IgD-negative memory B cell (primary cell): ENCODE results near the gene LYRM7. TPM values are rescaled to one million over a fixed set of nuclear protein-coding genes. Genes with fewer than 3 reads are reported as not detected.
"Not testable (repeated sequence)": the region's sequence is repeated elsewhere in the genome, so short reads cannot be mapped to it uniquely, and the experiment has no call there.

ENCODE experiments used
- H3K27ac Mint-ChIP-seq, 3 donors: one replicate each; pipeline ENCODE4 v1.8.0; 2020 to 2022; ENCODE audit warnings: mild to moderate bottlenecking in 3 of 3, mixed read lengths in 3 of 3, moderate library complexity in 1 of 3
- H3K27me3 Mint-ChIP-seq: one replicate; pipeline ENCODE4 v1.8.0; 2021; ENCODE audit warnings: mixed read lengths
- H3K36me3 Mint-ChIP-seq: one replicate; pipeline ENCODE4 v1.8.0; 2020; ENCODE audit warnings: mild to moderate bottlenecking, mixed read lengths
- H3K4me1 Mint-ChIP-seq, 3 donors: one replicate each; pipeline ENCODE4 v1.8.0; 2020 to 2022; ENCODE audit warnings: mixed read lengths in 3 of 3, mild to moderate bottlenecking in 1 of 3
- H3K4me3 Mint-ChIP-seq, 4 donors: one replicate each; pipeline ENCODE4 v1.8.0; 2020 to 2022; ENCODE audit warnings: mild to moderate bottlenecking in 4 of 4, mixed read lengths in 4 of 4, moderate library complexity in 3 of 4
- H3K9me3 Mint-ChIP-seq, 3 donors: one replicate each; pipeline ENCODE4 v1.8.0; 2020 to 2021; ENCODE audit warnings: mixed read lengths in 3 of 3, mild to moderate bottlenecking in 1 of 3
- polyA plus RNA-seq: library from polyadenylated mRNA; unstranded; fragments of 300-500 nt; fragmentation: Illumina TruSeq; gene quantifications from one replicate; pipeline ENCODE4 v1.2.3, GENCODE V29; 2021

The LYRM7 gene
- polyA plus RNA-seq, 1 donor from 2014 or later = 11.3 TPM

DNA sequence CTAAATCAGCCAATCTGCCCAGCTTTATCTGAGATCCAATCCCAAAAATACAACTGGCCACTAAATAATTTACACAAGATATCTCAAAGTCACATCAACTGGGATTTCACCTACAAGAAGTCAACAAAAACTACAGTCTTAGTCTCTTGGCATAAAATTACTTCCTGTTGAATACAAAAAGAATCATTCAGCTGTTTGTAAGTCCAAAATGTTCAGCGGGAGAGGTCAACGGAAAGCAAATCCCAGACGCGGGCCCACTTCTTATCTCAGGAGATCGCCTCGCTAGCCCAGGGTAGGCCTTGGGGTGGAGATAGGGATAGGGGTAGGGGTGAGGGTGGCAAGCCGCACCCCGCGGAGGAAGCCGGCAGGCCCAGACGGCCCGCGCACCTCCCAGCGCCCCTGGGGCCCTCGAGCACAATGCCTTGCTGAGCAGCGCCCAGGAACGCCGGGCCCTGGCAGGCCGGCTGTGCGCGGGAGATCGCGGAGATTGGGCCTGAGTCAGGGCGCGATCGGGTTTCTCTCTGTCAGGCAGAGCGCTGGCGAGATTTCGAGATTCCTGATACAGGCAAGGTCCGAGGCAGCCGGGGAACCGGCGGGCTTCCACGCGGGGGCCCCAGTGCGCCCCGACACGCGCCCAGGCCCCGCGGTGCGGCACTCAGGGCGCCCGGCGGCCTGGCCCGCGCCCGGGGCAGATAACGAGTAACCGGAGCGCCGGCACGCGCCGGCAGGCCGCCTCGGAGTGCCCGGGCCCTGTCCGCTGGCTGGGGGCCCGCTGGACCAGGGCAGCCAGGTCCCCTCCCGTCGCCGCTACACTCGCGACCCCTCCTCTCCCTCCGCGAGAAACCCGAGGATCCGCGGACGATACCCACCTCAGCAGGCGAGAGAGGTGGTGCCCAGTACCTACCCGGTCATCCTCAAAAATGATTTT lies 6.3 kb upstream of the LYRM7 start:
- peaks cover 6% of the 10 kb centered on the region for H3K36me3 Mint-ChIP-seq
- peak overlapping the region; percentile 88 to 98 (median 97) for H3K27ac Mint-ChIP-seq
- H3K9me3 Mint-ChIP-seq = no peaks in the 10 kb centered on the region
- H3K27me3 Mint-ChIP-seq = no peaks in the 10 kb centered on the region
- H3K4me3 Mint-ChIP-seq = peak overlapping the region; percentile 96 to 100 (median 100)
- H3K4me1 Mint-ChIP-seq = peaks cover 19 to 28% (median 27%) of the 10 kb centered on the region in 3 donors

DNA sequence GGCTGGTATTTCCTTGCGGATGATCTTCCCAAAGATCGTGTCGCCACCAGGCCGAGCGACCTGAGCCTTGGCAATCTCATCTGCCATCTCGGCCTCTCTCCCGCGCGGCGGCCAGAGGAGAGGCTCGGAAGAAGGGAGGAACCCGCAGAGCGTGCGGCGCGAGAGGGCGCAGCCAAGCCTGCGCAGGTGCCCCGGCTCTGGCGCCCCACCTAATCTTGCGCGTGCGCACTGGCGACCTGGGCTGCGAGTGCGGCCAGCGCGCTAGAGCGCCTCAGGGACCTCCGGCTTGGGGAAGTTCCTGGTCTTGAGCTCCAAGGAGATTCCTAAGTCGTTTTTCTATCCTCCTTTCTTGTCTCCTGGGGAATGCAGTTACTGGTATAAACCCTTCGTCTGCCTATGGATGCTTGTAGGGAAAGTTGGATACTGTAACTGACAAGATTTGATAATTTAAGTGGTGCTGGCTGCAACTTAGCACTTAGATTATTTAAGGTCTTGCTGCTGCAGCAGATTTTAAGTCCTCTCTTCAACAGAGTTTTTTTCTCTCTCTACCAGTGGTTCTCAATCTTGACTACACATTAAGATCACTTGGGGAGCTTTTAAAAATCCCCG lies 5.5 kb upstream of the LYRM7 start, which contains the start of gene HINT1:
Gene HINT1, minus strand, starts transcription at position 138 of the 609 bp plus-strand sequence. Its CDS starts 51 bp downstream, at position 87.
- H3K4me3 Mint-ChIP-seq = peak within 1 kb of the TSS; percentile 96 to 100 (median 100)
- peak within 1 kb of the TSS; percentile 88 to 98 (median 97) for H3K27ac Mint-ChIP-seq
- no peaks in the 10 kb centered on the region for H3K9me3 Mint-ChIP-seq
- peaks cover 22 to 28% (median 28%) of the 10 kb centered on the region in 3 donors for H3K4me1 Mint-ChIP-seq
- H3K27me3 Mint-ChIP-seq = no peaks in the 10 kb centered on the region
- H3K36me3 Mint-ChIP-seq = peaks cover 6% of the 10 kb centered on the region

DNA sequence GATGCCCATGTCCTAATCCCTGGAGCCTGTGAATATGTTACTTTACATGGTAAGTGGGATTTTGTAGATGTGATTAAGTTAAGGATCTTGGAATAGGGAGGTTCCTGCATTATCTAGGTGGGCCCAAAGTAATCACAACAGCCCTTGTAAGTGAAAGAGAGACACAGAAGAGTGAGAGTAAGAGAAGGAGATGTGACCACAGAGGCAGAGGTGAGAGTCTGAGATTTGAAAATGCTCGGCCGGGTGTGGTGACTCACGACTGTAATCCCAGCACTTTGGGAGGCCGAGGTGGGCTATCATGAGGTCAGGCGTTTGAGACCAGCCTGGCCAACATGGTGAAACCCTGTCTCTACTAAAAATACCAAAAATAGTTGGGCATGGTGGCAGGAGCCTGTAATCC lies 3.1 kb upstream of the LYRM7 start:
- H3K4me3 Mint-ChIP-seq = peak overlapping the region in 1 of 4 donors; percentile 100
- H3K4me1 Mint-ChIP-seq = peaks cover 30 to 37% (median 32%) of the 10 kb centered on the region in 3 donors
- H3K9me3 Mint-ChIP-seq = no peaks in the 10 kb centered on the region
- peak overlapping the region in 1 of 3 donors; percentile 50 for H3K27ac Mint-ChIP-seq
- H3K27me3 Mint-ChIP-seq = no peaks in the 10 kb centered on the region
- H3K36me3 Mint-ChIP-seq = peaks cover 4% of the 10 kb centered on the region

DNA sequence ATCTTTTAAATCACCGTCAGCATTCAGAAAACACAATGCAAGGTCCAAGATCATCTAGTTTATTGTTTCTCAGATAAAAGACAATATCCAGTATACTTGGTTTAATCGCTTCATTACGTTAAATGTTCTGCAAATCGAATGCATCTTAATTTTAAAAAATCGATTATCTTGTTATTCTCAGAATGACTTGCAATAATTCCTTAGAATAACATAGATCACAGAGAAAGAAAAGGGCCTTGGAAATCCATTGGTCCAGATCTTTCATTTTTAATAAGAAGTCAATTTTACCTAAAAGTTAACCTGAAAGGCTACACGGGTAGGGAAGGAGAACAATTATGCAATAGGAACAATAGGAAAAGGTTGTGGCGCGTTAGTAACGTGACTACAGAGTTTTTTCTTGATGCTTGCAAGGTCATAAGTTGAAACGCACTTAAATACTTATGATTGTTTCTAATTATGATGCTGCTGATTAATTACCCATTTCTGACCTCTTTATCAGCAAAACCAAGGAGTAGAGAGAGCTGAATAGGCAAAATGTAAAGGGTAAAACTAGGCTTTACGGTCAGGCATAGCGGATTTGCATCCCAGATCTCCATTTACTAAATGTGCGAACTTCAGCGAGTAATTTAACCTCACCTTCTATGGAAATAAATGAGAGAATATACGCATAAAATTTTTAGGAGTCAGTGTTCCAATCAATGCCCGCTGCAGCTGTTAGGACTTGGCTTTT lies 769 bp upstream of the LYRM7 start:
- Mint-ChIP-seq H3K9me3 (no peaks in the 10 kb centered on the region), H3K4me1 (peaks cover 27 to 37% (median 33%) of the 10 kb centered on the region in 3 donors), H3K27ac (peak overlapping the region; percentile 67 to 98 (median 97)), H3K4me3 (peak overlapping the region; percentile 90 to 99 (median 97)), H3K36me3 (no peaks in the 10 kb centered on the region), H3K27me3 (no peaks in the 10 kb centered on the region)

DNA sequence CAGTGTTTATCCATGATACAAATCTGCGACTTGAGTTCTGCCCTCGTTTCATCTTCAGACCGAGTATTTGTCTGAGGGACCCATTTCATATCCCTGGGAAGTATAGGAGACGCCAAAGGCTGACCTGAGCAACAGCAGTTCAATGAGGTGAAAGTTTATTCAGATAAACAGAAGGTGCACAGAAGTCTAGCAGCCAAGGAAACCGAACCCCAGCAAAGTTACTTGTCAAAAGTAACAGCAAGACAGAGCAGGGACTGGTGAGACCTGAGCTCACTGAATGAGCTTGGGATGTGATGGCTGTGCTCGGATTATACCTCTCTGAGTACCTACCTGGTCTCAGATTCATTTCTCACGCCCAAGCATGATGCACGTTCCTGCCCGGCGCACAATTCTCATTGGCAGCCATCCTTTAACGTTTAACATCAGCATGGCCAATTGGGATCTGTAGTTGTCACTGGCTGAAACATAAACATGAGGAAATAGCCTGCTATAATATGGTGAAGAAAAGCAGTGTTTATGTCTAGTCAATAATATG lies 599 bp downstream of the LYRM7 start:
- H3K4me3 Mint-ChIP-seq = peak overlapping the region; percentile 90 to 99 (median 97)
- no peaks in the 10 kb centered on the region for H3K9me3 Mint-ChIP-seq
- H3K36me3 Mint-ChIP-seq = no peaks in the 10 kb centered on the region
- no peaks in the 10 kb centered on the region for H3K27me3 Mint-ChIP-seq
- peak overlapping the region; percentile 67 to 98 (median 97) for H3K27ac Mint-ChIP-seq
- H3K4me1 Mint-ChIP-seq = peaks cover 23 to 31% (median 27%) of the 10 kb centered on the region in 3 donors

DNA sequence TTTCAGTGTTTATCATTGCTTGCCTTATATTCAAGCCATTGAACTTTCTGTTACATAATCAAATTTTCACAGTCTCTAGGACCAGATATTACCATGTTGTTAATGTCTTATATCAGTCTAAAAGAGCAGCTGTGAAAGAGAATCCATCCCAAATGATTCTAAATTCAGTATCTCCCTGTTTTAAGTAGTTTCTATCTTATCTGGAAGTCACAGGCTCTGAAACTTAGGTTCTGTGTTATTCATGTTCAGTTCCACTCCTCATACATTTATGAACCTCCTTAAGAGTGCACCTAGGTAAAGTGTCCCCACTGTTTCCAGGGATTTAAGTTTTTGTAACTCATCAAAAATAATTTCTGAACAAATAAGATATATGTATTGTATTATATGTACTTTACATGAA lies 9.7 kb downstream of the LYRM7 start:
- peaks cover 1% of the 10 kb centered on the region for H3K36me3 Mint-ChIP-seq
- no peaks in the 10 kb centered on the region for H3K9me3 Mint-ChIP-seq
- peaks cover 7 to 16% (median 11%) of the 10 kb centered on the region in 3 donors for H3K4me1 Mint-ChIP-seq
- H3K27me3 Mint-ChIP-seq = no peaks in the 10 kb centered on the region
- no peak overlapping the region for H3K27ac Mint-ChIP-seq
- no peak overlapping the region for H3K4me3 Mint-ChIP-seq

- no peaks in the 10 kb centered on the region for H3K9me3 Mint-ChIP-seq
- H3K27ac Mint-ChIP-seq = no peak overlapping the region
- H3K36me3 Mint-ChIP-seq = peaks cover 1% of the 10 kb centered on the region
- H3K4me1 Mint-ChIP-seq = peaks cover 1 to 9% (median 6%) of the 10 kb centered on the region in 3 donors
- no peak overlapping the region for H3K4me3 Mint-ChIP-seq
- H3K27me3 Mint-ChIP-seq = no peaks in the 10 kb centered on the region
Measured at GRCh38 chr5:131182839-131183238, 12.1 kb downstream of the LYRM7 start.

GRCh38 chr5:131185523-131186104 lies 14.9 kb downstream of the LYRM7 start:
- no peaks in the 10 kb centered on the region for H3K9me3 Mint-ChIP-seq
- H3K27ac Mint-ChIP-seq = no peak overlapping the region
- H3K4me3 Mint-ChIP-seq = no peak overlapping the region
- H3K27me3 Mint-ChIP-seq = no peaks in the 10 kb centered on the region
- peaks cover 6% of the 10 kb centered on the region for H3K36me3 Mint-ChIP-seq
- H3K4me1 Mint-ChIP-seq = peaks cover 0 to 6% (median 0%) of the 10 kb centered on the region in 3 donors

- Mint-ChIP-seq H3K9me3 (no peaks in the 10 kb centered on the region), H3K36me3 (peaks cover 6% of the 10 kb centered on the region), H3K4me1 (peaks cover 0 to 6% (median 0%) of the 10 kb centered on the region in 3 donors), H3K4me3 (no peak overlapping the region), H3K27me3 (no peaks in the 10 kb centered on the region), H3K27ac (no peak overlapping the region)
Measured at GRCh38 chr5:131186561-131187256, 16.0 kb downstream of the LYRM7 start.

GRCh38 chr5:131193106-131193505 lies 22.4 kb downstream of the LYRM7 start:
- H3K27me3 Mint-ChIP-seq = no peaks in the 10 kb centered on the region
- H3K4me3 Mint-ChIP-seq = no peak overlapping the region
- no peaks in the 10 kb centered on the region for H3K9me3 Mint-ChIP-seq
- peaks cover 0 to 5% (median 2%) of the 10 kb centered on the region in 3 donors for H3K4me1 Mint-ChIP-seq
- H3K36me3 Mint-ChIP-seq = peaks cover 5% of the 10 kb centered on the region
- no peak overlapping the region for H3K27ac Mint-ChIP-seq

DNA sequence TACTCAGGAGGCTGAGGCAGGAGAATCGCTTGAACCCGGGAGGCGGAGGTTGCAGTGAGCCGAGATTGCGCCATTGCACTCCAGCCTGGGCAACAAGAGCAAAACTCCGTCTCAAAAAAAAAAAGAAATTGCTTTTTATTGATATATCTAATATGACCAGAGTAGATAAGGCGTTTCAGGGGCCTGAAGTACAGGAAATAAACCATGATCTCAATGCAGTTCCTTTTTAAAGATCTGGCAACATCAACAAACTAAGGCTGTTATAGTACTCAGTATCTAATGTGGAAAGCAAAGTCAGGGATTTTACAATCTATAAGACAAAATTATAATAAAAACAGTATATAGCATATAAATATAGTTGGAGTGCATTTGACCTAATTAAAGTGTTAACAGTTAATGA lies 23.2 kb downstream of the LYRM7 start:
- not testable (repeated sequence) for H3K9me3 Mint-ChIP-seq, H3K4me3 Mint-ChIP-seq, H3K4me1 Mint-ChIP-seq, H3K27ac Mint-ChIP-seq, H3K27me3 Mint-ChIP-seq, H3K36me3 Mint-ChIP-seq

- Mint-ChIP-seq H3K9me3 (no peaks in the 10 kb centered on the region), H3K27me3 (no peaks in the 10 kb centered on the region), H3K27ac (no peak overlapping the region), H3K4me1 (peaks cover 0 to 7% (median 2%) of the 10 kb centered on the region in 3 donors), H3K4me3 (no peak overlapping the region), H3K36me3 (peaks cover 3% of the 10 kb centered on the region)
Measured at GRCh38 chr5:131194725-131195124, 24.0 kb downstream of the LYRM7 start.

- no peak overlapping the region for H3K27ac Mint-ChIP-seq
- no peaks in the 10 kb centered on the region for H3K9me3 Mint-ChIP-seq
- H3K27me3 Mint-ChIP-seq = no peaks in the 10 kb centered on the region
- H3K36me3 Mint-ChIP-seq = peaks cover 2% of the 10 kb centered on the region
- peaks cover 0 to 7% (median 2%) of the 10 kb centered on the region in 3 donors for H3K4me1 Mint-ChIP-seq
- no peak overlapping the region for H3K4me3 Mint-ChIP-seq
Measured at GRCh38 chr5:131195696-131196095, 25.0 kb downstream of the LYRM7 start.

DNA sequence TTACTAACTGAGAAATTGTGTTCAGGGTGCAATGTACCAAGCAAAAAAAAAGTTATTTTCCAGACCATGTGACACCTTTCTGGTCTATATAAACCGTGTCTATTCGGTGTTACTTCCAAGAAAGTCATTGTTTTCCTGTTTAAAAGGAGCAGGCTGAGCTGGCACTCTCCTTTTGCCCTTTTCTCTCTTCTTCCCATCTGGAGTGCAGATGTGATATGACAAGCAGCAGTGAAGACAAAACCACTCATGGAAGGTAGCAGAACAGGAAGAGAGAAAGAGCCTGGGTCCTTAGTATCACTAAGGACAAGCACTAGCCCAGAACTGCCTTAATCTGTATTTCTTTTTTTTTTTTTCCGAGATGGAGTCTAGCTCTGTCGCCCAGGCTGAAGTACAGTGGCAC lies 25.6 kb downstream of the LYRM7 start:
- Mint-ChIP-seq H3K27ac (no peak overlapping the region), H3K36me3 (peaks cover 2% of the 10 kb centered on the region), H3K4me1 (peaks cover 0 to 7% (median 2%) of the 10 kb centered on the region in 3 donors), H3K27me3 (no peaks in the 10 kb centered on the region), H3K9me3 (no peaks in the 10 kb centered on the region), H3K4me3 (no peak overlapping the region)
